Measurements from ENCODE around the gene KCTD6.

The KCTD6 gene

GRCh38 chr3:58491506-58492402 is at the start of gene KCTD6:
Gene KCTD6 (plus strand): TSS chr3:58492096. CDS start chr3:58498756, 6,660 bp downstream.
- peak; percentile 91 for DNase-seq

- no peak for DNase-seq
Measured at GRCh38 chr3:58452176-58452575, 39.7 kb upstream of the KCTD6 start.

- DNase-seq: no peak
Measured at GRCh38 chr3:58459160-58459559, 32.7 kb upstream of the KCTD6 start.

GRCh38 chr3:58462829-58463180 is 29.1 kb upstream of the KCTD6 start:
- no peak for DNase-seq

- DNase-seq: peak; percentile 60
Measured at GRCh38 chr3:58463181-58463941, 28.5 kb upstream of the KCTD6 start.

GRCh38 chr3:58463942-58464271 is 28.0 kb upstream of the KCTD6 start:
- DNase-seq: no peak

- no peak for DNase-seq
Measured at GRCh38 chr3:58464866-58465265, 27.0 kb upstream of the KCTD6 start.

GRCh38 chr3:58466899-58467563 is 24.9 kb upstream of the KCTD6 start:
- DNase-seq: no peak

- DNase-seq: no peak
Measured at GRCh38 chr3:58469096-58469495, 22.8 kb upstream of the KCTD6 start.

- DNase-seq: no peak
Measured at GRCh38 chr3:58470363-58471024, 21.4 kb upstream of the KCTD6 start.

- no peak for DNase-seq
Measured at GRCh38 chr3:58471025-58471887, 20.6 kb upstream of the KCTD6 start.

GRCh38 chr3:58473275-58473674 is 18.6 kb upstream of the KCTD6 start:
- DNase-seq: no peak

- no peak for DNase-seq
Measured at GRCh38 chr3:58474348-58474911, 17.5 kb upstream of the KCTD6 start.

- no peak for DNase-seq
Measured at GRCh38 chr3:58474967-58475578, 16.8 kb upstream of the KCTD6 start.

- no peak for DNase-seq
Measured at GRCh38 chr3:58478781-58479180, 13.1 kb upstream of the KCTD6 start.

- no peak for DNase-seq
Measured at GRCh38 chr3:58480309-58480708, 11.6 kb upstream of the KCTD6 start.

- DNase-seq: no peak
Measured at GRCh38 chr3:58482917-58483636, 8.8 kb upstream of the KCTD6 start.

GRCh38 chr3:58484045-58484721 is 7.7 kb upstream of the KCTD6 start:
- no peak for DNase-seq

- no peak for DNase-seq
Measured at GRCh38 chr3:58484722-58485069, 7.2 kb upstream of the KCTD6 start.

GRCh38 chr3:58485801-58486435 is 6.0 kb upstream of the KCTD6 start:
- DNase-seq: no peak
